H9 (cell line): Measurements from ENCODE around the gene DDAH2. TPM values are rescaled to one million over a fixed set of nuclear protein-coding genes. Genes with fewer than 3 reads are reported as not detected.
A peak's percentile ranks its signal among the peaks of the same experiment; 100 is the strongest.

Experiments used
- DNase-seq: peaks from one replicate; pipeline ENCODE4 v3.0.0-alpha.2; 2017
- H2AFZ ChIP-seq: one replicate; pipeline ENCODE4 v1.6.1; 2013; ENCODE audit warnings: mild to moderate bottlenecking, low read length, control low read depth, moderate library complexity
- H2AK5ac ChIP-seq: 2 replicates; pipeline ENCODE4 v1.6.1; 2013; ENCODE audit warnings: low read length, control low read depth, mixed read lengths; ENCODE audit not compliant: insufficient read length
- H2BK120ac ChIP-seq: one replicate; pipeline ENCODE4 v1.6.1; 2013; ENCODE audit warnings: low read depth, mild to moderate bottlenecking, low read length, control low read depth, inconsistent platforms; ENCODE audit not compliant: poor library complexity, severe bottlenecking
- H2BK12ac ChIP-seq: 2 replicates; pipeline ENCODE4 v1.6.1; 2013; ENCODE audit warnings: low read length, control low read depth, mixed read lengths, low read depth; ENCODE audit not compliant: insufficient read length
- H2BK15ac ChIP-seq: 2 replicates; pipeline ENCODE4 v1.6.1; 2013; ENCODE audit warnings: low read depth, low read length, control low read depth
- H2BK20ac ChIP-seq: one replicate; pipeline ENCODE4 v1.6.1; 2013; ENCODE audit warnings: low read depth, mild to moderate bottlenecking, low read length, control low read depth, inconsistent platforms; ENCODE audit not compliant: poor library complexity, severe bottlenecking
- H2BK5ac ChIP-seq: 2 replicates; pipeline ENCODE4 v1.6.1; 2013; ENCODE audit warnings: low read length, control low read depth, mixed read lengths; ENCODE audit not compliant: insufficient read length
- H3K14ac ChIP-seq: 2 replicates; pipeline ENCODE4 v1.6.1; 2013; ENCODE audit warnings: low read length, control low read depth; ENCODE audit not compliant: insufficient read depth
- H3K18ac ChIP-seq: 2 replicates; pipeline ENCODE4 v1.6.1; 2013; ENCODE audit warnings: low read depth, mild to moderate bottlenecking, mixed read lengths, low read length, control low read depth; ENCODE audit not compliant: insufficient read length
- H3K23ac ChIP-seq: 2 replicates; pipeline ENCODE4 v1.6.1; 2013; ENCODE audit warnings: low read length, control low read depth, mixed read lengths, low read depth; ENCODE audit not compliant: insufficient read length
- H3K23me2 ChIP-seq: 2 replicates; pipeline ENCODE4 v1.6.1; 2013; ENCODE audit warnings: low read depth, mild to moderate bottlenecking, mixed read lengths, low read length, control low read depth; ENCODE audit not compliant: insufficient read length, poor library complexity, severe bottlenecking
- H3K27ac ChIP-seq: 2 replicates; pipeline ENCODE4 v1.5.1; 2013; ENCODE audit warnings: low read length, control low read depth, mixed read lengths, low read depth; ENCODE audit not compliant: insufficient read length
- H3K27me3 ChIP-seq: 2 replicates; pipeline ENCODE4 v1.6.1; 2013; ENCODE audit warnings: low read length, control low read depth, inconsistent platforms; ENCODE audit not compliant: insufficient read depth
- H3K4ac ChIP-seq: 2 replicates; pipeline ENCODE4 v1.6.1; 2013; ENCODE audit warnings: low read depth, mild to moderate bottlenecking, control low read depth, inconsistent platforms, low read length, moderate library complexity
- H3K4me1 ChIP-seq: 2 replicates; pipeline ENCODE4 v1.6.1; 2013; ENCODE audit warnings: low read length, control low read depth, inconsistent platforms; ENCODE audit not compliant: insufficient read depth
- H3K4me2 ChIP-seq: 2 replicates; pipeline ENCODE4 v1.6.1; 2013; ENCODE audit warnings: low read length, control low read depth, mixed read lengths; ENCODE audit not compliant: insufficient read length, insufficient read depth
- H3K56ac ChIP-seq: 2 replicates; pipeline ENCODE4 v1.6.1; 2013; ENCODE audit warnings: low read depth, mild to moderate bottlenecking, mixed read lengths, low read length, control low read depth; ENCODE audit not compliant: insufficient read length
- H3K79me1 ChIP-seq: 2 replicates; pipeline ENCODE4 v1.6.1; 2013; ENCODE audit warnings: low read depth, mild to moderate bottlenecking, moderate library complexity, low read length, control low read depth, inconsistent platforms; ENCODE audit not compliant: insufficient read depth, poor library complexity, severe bottlenecking
- H3K79me2 ChIP-seq: 2 replicates; pipeline ENCODE4 v1.6.1; 2013; ENCODE audit warnings: low read length, control low read depth, inconsistent platforms; ENCODE audit not compliant: insufficient read depth
- H3K9ac ChIP-seq: 2 replicates; pipeline ENCODE4 v1.6.1; 2013; ENCODE audit warnings: low read length, control low read depth, mixed read lengths; ENCODE audit not compliant: insufficient read length; ENCODE audit errors: extremely low read depth
- H3K9me3 ChIP-seq: one replicate; pipeline ENCODE4 v1.6.1; 2013; ENCODE audit warnings: low read depth, low read length, inconsistent platforms; ENCODE audit not compliant: control insufficient read depth
- H3T11ph ChIP-seq: one replicate; pipeline ENCODE4 v1.6.1; 2013; ENCODE audit warnings: mild to moderate bottlenecking, low read length, control low read depth, inconsistent platforms
- H4K20me1 ChIP-seq: one replicate; pipeline ENCODE4 v1.6.1; 2013; ENCODE audit not compliant: control insufficient read depth, insufficient read length, insufficient read depth
- H4K5ac ChIP-seq: 2 replicates; pipeline ENCODE4 v1.6.1; 2013; ENCODE audit warnings: low read depth, mild to moderate bottlenecking, mixed read lengths, low read length, control low read depth; ENCODE audit not compliant: insufficient read length
- H4K8ac ChIP-seq: replicated peaks from 2 replicates; pipeline ENCODE4 v1.6.1; 2013; ENCODE audit warnings: low read length, control low read depth, mixed read lengths, low read depth; ENCODE audit not compliant: insufficient read length
- H4K91ac ChIP-seq: 2 replicates; pipeline ENCODE4 v1.6.1; 2013; ENCODE audit warnings: low read depth, mild to moderate bottlenecking, moderate library complexity, mixed read lengths, low read length, control low read depth; ENCODE audit not compliant: insufficient read length
- H3K27ac Mint-ChIP-seq, 3 experiments: 2 replicates in 2 of 3; 3 replicates in 1 of 3; pipeline ENCODE4 v1.8.0; 2020 to 2021; ENCODE audit warnings: mixed read lengths in 3 of 3, mild to moderate bottlenecking in 1 of 3, moderate library complexity in 1 of 3
- H3K27me3 Mint-ChIP-seq: 2 replicates; pipeline ENCODE4 v1.8.0; 2021; ENCODE audit warnings: low read depth, mild to moderate bottlenecking, moderate library complexity, mixed read lengths
- H3K36me3 Mint-ChIP-seq, 3 experiments: 2 replicates in 2 of 3; 3 replicates in 1 of 3; pipeline ENCODE4 v1.8.0; 2020 to 2021; ENCODE audit warnings: low read depth in 3 of 3, mixed read lengths in 3 of 3; ENCODE audit not compliant: insufficient read depth in 1 of 3
- H3K4me1 Mint-ChIP-seq, 2 experiments: 2 replicates each; pipeline ENCODE4 v1.8.0; 2020; ENCODE audit warnings: mixed read lengths in 2 of 2
- H3K4me3 Mint-ChIP-seq, 2 experiments: 2 replicates in 1 of 2; 3 replicates in 1 of 2; pipeline ENCODE4 v1.8.0; 2020 to 2021; ENCODE audit warnings: mild to moderate bottlenecking in 2 of 2, mixed read lengths in 2 of 2, moderate library complexity in 1 of 2
- H3K9me3 Mint-ChIP-seq, 2 experiments: 2 replicates in 1 of 2; 3 replicates in 1 of 2; pipeline ENCODE4 v1.8.0; 2020; ENCODE audit warnings: mild to moderate bottlenecking in 2 of 2, mixed read lengths in 2 of 2, moderate library complexity in 1 of 2
- WGBS: extraction: QIAGEN DNeasy Blood & Tissue Kit; methylation state at CpG from one replicate; pipeline ENCODE4 v1.1.7; 2013; ENCODE audit warnings: missing lambda C conversion rate, low lambda C conversion rate, mixed read lengths; ENCODE audit not compliant: insufficient read length; ENCODE audit errors: extremely low coverage; 5-methylcytosine and 5-hydroxymethylcytosine counted together
- total RNA-seq: library from RNA; stranded (reverse); gene quantifications from 2 replicates; pipeline ENCODE4 v1.2.1, GENCODE V29; 2021
- TF ChIP-seq, protein P1 (sequence below): fragments of 200-600 bp; sonication (generic); conservative IDR thresholded peaks from 3 replicates; pipeline ENCODE4 v1.8.0; 2021; ENCODE audit warnings: antibody characterized with exemption, mild to moderate bottlenecking

Gene DDAH2
- total RNA-seq, 1 experiment from 2014 or later = 73.2 TPM

DNA sequence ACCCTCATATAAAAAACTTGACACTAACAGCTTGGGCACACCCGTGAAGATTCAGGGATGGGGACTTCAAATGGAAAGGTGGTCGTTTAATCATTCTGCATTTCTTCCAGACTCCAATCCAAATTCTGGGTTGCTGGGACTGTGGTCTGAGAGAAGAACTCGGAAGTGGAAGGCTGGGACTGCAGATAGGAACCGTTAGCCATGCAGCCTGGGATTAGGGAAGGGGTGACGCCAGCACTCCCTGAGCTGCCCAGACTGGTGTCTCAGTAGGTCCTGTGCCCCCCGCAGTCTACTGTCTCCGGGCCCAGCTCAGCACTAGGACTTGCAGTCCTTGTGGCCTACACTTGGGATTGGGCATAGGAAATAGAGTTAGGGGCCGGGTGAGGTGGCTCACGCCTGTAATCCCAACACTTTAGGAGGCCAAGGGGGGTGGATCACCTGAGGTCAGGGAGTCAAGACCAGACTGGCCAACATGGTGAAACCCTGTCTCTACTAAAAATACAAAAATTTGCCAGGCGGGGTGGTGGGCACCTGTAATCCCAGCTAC is 7.7 kb upstream of the DDAH2 start:
- no peak overlapping the region for H4K91ac ChIP-seq
- DNase-seq = peak; percentile 41
- H3K14ac ChIP-seq = no peak overlapping the region; the same call in 1 of the 2 replicates
- Mint-ChIP-seq H3K27ac (peak overlapping the region; percentile 81 to 97 (median 89); a peak in 6 of 7 replicates), H3K4me3 (peak overlapping the region; percentile 91 to 98), H3K4me1 (peaks cover 44 to 54% of the 10 kb centered on the region in 2 experiments), H3K27me3 (no peaks in the 10 kb centered on the region), H3K36me3 (peaks cover 35 to 37% (median 35%) of the 10 kb centered on the region in 3 experiments), H3K9me3 (no peaks in the 10 kb centered on the region)
- H2BK5ac ChIP-seq = no peak overlapping the region
- no peak overlapping the region for H2BK15ac ChIP-seq
- H3K9me3 ChIP-seq = no peaks in the 10 kb centered on the region
- no peak overlapping the region for H3T11ph ChIP-seq
- no peak overlapping the region for H4K5ac ChIP-seq
- H2BK20ac ChIP-seq = no peak overlapping the region
- H3K4me2 ChIP-seq = peak overlapping the region; percentile 87
- no peak overlapping the region for H3K9ac ChIP-seq
- H3K79me2 ChIP-seq = peaks cover 6% of the 10 kb centered on the region; the same call in 1 of the 2 replicates
- no peak overlapping the region for H3K23ac ChIP-seq
- H2BK12ac ChIP-seq = no peak overlapping the region
- no peak overlapping the region for H3K18ac ChIP-seq
- no peak overlapping the region for H2BK120ac ChIP-seq
- H3K4me1 ChIP-seq = peaks cover 16% of the 10 kb centered on the region
- TF ChIP-seq, protein P1, sequence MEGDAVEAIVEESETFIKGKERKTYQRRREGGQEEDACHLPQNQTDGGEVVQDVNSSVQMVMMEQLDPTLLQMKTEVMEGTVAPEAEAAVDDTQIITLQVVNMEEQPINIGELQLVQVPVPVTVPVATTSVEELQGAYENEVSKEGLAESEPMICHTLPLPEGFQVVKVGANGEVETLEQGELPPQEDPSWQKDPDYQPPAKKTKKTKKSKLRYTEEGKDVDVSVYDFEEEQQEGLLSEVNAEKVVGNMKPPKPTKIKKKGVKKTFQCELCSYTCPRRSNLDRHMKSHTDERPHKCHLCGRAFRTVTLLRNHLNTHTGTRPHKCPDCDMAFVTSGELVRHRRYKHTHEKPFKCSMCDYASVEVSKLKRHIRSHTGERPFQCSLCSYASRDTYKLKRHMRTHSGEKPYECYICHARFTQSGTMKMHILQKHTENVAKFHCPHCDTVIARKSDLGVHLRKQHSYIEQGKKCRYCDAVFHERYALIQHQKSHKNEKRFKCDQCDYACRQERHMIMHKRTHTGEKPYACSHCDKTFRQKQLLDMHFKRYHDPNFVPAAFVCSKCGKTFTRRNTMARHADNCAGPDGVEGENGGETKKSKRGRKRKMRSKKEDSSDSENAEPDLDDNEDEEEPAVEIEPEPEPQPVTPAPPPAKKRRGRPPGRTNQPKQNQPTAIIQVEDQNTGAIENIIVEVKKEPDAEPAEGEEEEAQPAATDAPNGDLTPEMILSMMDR = no peak
- H4K8ac ChIP-seq = no peak overlapping the region
- no peaks in the 10 kb centered on the region for H3K79me1 ChIP-seq
- H3K4ac ChIP-seq = no peak overlapping the region
- H2AFZ ChIP-seq = no peak overlapping the region
- H4K20me1 ChIP-seq = no peaks in the 10 kb centered on the region
- no CpG with 5 or more reads among the region's 10 CpGs for WGBS
- H3K27ac ChIP-seq = no peak overlapping the region
- H3K56ac ChIP-seq = no peak overlapping the region
- H3K27me3 ChIP-seq = no peaks in the 10 kb centered on the region
- H3K23me2 ChIP-seq = peaks cover 32% of the 10 kb centered on the region
- no peak overlapping the region for H2AK5ac ChIP-seq
